Measurements from ENCODE around the gene PCDHGA5.
"Not testable (repeated sequence)": the region's sequence is repeated elsewhere in the genome, so short reads cannot be mapped to it uniquely, and the experiment has no call there.

PCDHGA5 gene

DNA sequence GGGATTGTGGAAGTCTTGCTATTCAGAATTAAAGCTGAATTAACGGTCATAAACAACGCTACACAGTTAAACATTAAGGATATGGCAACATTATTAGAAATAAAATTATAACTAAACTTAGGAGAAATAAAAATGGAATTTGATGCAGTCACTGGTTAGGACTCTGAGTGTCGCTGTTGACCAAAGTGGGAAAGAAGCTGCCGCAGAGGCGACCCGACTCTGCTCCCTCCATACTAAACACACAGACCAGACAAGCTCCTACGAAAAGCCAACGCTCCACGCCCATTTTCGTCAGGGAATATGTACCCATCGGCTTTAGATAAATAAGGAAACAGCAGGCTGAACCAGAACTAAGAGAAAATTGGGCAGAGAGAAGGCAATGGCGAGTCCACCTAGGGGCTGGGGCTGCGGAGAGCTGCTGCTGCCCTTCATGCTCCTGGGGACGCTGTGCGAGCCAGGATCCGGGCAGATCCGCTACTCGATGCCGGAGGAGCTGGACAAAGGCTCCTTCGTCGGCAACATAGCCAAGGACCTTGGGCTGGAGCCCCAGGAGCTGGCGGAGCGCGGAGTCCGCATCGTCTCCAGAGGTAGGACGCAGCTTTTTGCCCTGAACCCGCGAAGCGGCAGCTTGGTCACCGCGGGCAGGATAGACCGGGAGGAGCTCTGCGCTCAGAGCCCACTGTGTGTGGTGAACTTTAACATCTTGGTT, at the start of gene PCDHGA5:
Gene PCDHGA5, plus strand, starts transcription at position 211 of the 709 bp plus-strand sequence. Its CDS starts 169 bp downstream, at position 380.
- no peak for DNase-seq

DNA sequence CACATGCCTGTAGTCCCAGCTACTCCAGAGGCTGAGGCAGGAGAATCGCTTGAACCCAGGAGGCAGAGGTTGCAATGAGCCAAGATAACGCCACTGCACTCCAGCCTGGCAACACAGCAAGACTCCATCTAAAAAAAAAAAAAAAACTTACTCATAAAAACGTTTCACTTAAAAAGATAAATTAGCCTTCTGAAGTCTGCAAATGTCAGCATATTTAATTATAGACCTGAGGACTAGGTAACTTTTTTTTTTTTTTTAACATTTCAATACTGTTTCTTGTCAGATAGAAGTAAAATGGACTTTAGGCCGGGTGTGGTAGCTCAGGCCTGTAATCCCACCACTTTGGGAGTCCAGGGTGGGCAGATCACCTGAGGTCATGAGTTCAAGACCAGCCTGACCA, 47.0 kb upstream of the PCDHGA5 start:
- not testable (repeated sequence) for DNase-seq

DNA sequence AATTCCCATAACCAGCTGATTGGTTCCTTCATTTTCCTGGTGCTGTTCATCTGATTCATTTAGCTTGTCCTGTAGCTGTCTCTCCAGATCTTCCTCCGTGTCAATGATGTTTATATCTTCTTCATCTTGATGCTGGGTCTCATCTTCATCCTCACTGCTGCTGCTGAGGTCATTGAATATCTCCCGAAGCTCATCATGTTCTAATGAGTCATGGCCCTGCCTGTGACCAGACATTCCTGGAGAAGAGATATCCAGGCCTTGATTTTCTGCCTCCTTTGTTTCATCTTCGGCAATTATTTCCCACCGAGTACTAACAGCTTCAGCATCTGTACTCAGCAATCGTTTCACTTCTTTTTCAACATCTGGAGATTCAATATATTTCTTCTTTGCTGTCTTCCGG, 44.8 kb upstream of the PCDHGA5 start:
- DNase-seq, result no peak

DNA sequence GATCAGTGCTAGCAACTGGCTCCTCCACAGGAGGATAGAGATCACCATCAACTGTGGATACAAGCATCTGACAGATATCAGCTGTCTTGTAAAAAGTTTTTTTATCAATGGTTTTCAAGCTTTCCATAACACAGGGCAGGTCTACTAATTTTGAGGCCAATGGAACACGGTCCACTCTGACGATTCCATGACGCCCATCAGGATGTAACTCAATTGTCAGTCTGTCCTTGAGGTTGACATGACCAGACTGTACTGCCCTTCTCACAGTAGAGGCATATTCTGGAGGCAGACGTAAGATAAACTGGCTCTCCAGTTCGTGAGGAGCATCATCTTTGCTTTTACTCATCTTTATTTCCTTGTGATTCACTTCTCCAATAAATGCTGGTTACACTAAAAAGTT, 44.3 kb upstream of the PCDHGA5 start:
- DNase-seq, result no peak

DNA sequence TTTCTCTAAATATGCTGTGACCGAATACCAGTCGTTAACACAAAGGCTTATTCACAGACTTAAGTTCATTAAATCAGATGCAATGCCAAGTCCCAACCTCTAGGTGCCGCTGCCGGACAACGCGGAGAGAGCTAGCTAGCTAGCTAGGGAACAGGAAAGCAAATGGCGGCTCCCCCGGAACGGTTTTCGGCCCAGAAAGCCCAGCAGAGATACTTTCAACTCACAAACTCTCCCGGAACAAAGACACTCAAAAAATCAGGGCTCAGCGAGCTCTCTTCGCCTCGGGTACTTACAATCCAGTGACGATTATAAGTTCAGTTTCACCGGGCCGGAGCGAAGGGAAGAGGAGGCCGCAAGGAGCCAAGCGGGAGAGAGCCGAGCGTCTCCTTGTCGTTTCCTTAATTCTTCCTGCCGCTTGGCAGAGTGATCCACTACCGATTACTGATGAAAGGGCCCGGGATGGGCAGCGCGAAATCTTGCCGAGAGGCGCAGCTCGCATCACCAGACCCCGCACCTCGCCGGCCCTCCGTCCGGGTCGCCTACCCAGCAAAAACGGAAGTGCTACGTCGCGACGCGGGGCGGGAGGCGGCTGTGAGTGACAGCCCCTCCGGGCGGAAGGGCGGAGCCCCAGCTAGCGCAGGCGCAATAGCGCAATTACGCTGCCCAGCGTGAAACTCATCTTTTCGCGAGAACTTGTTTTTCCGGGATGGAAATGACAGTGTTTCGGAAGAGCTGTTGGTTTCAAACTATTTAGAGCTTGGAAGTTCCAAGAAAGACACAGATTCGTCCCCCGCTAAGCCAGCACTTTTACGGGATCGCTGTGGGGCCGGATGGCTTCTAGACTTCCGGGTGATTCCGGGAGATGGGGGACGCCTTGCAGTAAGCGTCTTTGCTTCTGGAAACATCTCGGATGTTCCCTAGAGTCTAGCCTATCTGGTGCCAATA, 43.5 kb upstream of the PCDHGA5 start, which contains the start of gene TAF7:
Gene TAF7, minus strand, starts transcription at position 560 of the 945 bp plus-strand sequence. CDS start 740 bp downstream, outside the sequence.
- DNase-seq, result peak; percentile 92

DNA sequence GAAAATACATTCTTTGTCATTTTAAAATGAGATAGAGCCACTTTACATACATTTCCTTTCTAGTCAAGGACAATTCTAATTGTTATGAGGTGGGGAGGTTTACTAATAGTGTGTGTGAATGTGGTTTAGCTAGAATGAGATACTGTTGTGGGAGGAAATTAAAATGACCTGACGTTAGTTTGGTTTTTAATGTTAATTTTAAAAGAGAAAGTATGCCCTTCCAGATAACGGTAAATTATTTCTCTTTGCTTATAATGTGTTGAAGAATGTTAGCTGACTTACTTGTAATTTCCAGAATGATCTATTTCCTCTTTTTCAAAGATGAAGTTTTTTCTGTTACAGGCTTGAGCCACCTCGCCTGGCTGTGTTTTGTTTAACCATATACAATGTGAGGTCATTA, 41.7 kb upstream of the PCDHGA5 start:
- DNase-seq, result no peak

DNA sequence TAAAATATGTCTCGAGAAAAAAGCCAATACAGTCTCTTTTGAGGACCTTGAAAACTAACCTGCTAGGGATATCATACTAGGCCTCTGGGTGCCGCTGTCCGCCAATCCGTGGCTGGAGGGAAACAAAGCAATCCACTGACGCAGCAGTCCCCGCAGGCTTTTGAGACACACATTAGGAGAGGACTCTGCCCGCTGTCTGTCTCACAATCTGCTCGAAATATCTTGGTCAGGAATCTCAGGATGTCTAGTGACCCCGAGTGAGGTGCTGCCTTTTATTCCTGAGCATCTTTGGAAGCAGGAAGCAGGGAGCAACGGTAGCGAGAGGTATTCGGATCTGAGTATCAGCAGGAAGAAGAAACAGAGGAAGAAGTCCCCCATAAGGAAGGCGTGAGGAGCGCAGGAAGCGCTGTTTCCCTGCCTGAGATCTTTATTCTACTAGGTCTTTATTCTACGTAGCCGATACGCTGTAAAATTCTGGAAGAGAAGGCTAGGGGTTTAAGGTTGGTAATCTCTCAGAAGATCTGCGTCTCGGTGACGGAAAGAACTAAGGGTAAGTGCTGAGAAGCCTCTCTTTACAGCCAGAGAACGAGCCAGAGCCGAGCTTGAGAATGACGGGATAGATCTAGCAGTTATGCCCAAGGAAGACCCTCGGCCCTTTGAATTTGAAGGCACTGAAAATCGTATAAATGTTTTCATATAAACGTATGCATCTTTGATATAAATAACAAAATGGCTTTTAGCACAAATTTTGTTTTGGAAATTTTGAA, 37.7 kb upstream of the PCDHGA5 start:
- DNase-seq, result peak; percentile 46

DNA sequence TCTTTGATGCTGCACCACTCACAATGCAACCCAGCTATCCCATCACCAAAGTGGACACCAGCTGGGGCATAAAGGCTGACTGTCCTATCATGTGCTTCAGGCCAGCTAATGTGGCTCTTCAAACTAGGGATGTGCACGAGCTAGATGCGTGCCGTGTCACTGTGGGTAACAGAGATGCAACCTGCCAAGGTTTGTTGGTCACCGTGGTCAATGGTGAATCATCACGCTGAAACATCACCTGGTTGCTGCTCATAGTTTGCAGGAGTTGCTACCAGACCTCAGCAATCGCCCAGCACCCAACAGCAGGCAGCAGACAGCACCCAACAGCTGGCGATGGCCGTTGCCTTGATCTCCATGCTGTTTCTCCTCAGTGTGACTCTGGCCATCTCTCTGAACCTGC, 35.7 kb upstream of the PCDHGA5 start:
- no peak for DNase-seq

DNA sequence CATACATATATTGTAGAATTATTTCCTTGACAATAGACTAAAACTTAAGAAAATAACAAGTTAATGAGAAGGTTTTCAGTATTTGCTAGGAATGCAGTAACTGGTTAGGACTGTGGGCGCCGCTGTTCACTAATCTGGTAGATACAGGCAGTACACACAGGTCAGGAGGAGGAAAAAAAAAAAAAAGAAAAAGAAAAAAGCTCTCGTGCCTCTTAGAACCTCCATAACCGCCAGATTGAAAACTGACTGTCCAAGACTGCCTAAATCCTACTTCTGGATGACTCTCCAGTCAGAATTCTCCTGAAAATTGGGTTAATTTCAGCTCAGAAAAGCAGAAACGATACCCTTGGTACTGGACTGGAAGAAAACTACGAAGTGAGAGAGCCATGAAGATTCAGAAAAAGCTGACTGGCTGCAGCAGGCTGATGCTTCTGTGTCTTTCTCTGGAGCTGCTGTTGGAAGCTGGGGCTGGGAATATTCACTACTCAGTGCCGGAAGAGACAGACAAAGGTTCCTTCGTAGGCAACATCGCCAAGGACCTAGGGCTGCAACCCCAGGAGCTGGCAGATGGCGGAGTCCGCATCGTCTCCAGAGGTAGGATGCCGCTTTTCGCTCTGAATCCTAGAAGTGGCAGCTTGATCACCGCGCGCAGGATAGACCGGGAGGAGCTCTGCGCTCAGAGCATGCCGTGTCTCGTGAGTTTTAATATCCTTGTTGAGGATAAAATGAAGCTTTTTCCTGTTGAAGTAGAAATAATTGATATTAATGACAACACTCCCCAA, 33.5 kb upstream of the PCDHGA5 start, which contains the start of gene PCDHGA1:
Gene PCDHGA1, plus strand, starts transcription at position 216 of the 782 bp plus-strand sequence.
- DNase-seq, result no peak

DNA sequence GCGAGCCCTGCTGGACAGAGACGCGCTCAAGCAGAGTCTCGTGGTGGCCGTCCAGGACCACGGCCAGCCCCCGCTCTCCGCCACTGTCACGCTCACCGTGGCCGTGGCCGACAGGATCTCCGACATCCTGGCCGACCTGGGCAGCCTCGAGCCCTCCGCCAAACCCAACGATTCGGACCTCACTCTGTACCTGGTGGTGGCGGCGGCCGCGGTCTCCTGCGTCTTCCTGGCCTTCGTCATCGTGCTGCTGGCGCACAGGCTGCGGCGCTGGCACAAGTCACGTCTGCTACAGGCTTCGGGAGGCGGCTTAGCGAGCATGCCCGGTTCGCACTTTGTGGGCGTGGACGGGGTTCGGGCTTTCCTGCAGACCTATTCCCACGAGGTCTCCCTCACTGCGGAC, 31.4 kb upstream of the PCDHGA5 start:
- not testable (repeated sequence) for DNase-seq

DNA sequence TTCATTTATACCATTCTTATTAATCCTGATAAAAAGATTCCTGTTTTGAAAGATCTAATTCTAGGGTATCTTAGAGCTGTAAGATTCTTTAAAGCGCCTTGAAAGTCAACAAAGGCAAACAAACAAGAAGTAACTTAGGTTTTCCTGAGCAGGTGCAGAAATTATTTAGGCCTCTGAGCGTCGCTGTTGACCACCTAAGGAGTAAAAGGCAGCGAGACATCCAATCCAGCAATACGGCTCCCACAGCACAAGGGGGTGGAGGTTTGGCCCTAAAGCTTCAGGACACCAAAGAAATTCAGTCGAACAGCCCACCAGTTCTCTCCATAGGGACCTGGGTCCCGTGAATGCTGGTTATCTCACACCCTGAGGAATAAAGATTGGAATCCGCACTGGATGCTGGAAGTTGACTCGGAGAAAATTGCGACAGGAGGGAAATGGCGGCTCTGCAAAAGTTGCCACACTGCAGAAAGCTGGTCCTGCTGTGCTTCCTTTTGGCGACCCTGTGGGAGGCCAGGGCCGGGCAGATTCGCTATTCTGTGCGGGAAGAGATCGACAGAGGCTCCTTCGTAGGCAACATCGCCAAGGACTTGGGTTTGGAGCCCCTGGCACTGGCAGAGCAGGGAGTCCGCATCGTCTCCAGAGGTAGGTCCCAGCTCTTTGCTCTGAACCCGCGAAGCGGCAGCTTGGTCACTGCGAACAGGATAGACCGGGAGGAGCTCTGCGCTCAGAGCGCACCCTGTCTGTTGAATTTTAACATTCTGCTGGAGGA, 25.2 kb upstream of the PCDHGA5 start, which contains the start of gene PCDHGA2:
Gene PCDHGA2, plus strand, starts transcription at position 223 of the 769 bp plus-strand sequence.
- no peak for DNase-seq

DNA sequence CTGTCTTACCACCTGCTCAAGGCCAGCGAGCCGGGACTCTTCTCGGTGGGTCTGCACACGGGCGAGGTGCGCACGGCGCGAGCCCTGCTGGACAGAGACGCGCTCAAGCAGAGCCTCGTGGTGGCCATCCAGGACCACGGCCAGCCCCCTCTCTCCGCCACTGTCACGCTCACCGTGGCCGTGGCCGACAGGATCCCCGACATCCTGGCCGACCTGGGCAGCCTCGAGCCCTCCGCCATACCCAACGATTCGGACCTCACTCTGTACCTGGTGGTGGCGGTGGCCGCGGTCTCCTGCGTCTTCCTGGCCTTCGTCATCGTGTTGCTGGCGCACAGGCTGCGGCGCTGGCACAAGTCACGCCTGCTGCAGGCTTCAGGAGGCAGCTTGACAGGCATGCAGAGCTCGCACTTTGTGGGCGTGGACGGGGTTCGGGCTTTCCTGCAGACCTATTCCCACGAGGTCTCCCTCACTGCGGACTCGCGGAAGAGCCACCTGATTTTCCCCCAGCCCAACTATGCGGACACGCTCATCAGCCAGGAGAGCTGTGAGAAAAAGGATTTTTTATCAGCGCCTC, 23.1 kb upstream of the PCDHGA5 start:
- DNase-seq, result not testable (repeated sequence)

DNA sequence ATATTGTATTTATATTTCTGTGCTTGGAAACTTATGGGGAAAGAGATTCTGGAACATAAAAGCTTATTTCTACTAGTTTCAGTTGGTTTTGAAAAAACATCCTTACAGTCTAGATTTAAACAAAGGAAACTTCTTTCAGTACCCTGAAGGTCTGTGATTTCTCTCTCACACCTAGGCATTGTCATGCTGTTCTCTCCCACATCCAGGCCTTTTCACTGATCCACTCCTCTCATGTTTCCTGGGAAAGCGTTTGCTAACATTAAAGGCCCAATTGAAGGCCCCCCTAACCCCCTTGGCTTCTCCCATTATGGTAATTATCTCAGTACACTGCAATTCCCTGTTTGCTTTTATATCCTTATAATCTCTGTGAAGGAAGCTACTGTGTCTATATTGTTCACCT, 21.2 kb upstream of the PCDHGA5 start:
- no peak for DNase-seq

DNA sequence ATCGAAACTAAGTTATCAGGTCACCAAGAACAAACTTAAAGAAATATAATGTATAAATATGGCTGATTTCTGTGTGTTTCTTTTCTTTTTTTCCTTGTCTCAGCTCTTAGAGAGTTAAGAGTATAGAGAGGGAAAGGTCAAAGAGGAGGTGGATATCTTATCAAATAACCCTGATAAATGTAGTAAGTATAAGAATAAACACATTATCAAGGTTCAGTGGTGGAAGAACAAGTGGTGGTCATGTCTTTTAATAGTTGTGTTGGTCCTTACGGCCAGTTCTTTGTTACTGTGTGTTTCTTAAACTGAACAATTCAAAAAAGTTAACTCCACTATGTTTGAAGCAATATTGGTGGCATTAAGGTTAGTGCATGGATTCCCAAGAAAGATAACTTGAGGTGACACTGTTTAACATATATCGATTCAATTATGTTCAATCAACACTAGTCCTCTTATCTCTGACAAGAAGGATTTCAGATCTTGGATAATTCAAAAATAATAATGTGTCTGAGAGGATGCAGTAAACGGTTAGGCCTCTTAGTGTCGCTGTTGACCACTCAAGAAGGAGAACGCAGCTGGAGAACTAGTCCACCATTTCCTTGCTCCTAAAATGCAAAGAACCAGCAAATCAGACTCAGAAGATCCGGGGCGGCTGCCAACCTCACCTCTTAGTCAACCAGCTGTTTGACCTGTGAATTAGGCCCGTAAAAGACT, 20.6 kb upstream of the PCDHGA5 start, which contains the start of gene PCDHGA3:
Gene PCDHGA3, plus strand, starts transcription at position 588 of the 711 bp plus-strand sequence. CDS start 205 bp downstream, outside the sequence.
- DNase-seq, result no peak

DNA sequence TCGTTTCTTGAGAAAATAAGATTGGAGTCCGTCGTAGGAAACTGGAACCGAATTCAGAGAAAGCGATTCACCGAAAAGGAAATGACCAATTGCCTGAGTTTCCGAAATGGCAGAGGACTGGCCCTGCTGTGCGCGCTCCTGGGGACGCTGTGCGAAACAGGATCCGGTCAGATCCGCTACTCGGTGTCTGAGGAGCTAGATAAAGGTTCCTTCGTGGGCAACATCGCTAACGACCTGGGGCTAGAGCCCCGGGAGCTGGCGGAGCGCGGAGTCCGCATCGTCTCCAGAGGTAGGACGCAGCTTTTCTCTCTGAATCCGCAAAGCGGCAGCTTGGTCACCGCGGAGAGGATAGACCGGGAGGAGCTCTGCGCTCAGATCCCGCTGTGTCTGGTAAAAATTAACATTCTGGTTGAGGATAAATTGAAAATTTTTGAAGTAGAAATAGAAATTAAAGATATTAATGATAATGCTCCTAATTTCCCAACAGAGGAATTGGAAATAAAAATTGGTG, 20.0 kb upstream of the PCDHGA5 start:
- no peak for DNase-seq

DNA sequence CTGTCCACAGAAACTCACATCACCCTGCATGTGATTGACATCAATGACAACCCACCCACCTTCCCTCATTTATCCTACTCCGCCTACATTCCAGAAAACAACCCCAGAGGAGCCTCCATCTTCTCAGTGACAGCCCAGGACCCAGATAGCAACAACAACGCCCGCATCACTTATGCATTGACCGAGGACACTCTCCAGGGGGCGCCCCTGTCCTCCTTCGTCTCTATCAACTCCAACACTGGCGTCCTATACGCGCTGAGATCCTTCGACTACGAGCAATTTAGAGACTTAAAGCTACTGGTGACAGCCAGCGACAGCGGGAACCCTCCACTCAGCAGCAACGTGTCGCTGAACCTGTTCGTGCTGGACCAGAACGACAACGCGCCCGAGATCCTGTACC, 18.6 kb upstream of the PCDHGA5 start:
- DNase-seq, result no peak

DNA sequence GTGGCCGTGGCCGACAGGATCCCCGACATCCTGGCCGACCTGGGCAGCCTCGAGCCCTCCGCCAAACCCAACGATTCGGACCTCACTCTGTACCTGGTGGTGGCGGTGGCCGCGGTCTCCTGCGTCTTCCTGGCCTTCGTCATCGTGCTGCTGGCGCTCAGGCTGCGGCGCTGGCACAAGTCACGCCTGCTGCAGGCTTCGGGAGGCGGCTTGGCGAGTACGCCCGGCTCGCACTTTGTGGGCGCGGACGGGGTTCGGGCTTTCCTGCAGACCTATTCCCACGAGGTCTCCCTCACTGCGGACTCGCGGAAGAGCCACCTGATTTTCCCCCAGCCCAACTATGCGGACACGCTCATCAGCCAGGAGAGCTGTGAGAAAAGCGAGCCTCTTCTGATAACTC, 17.9 kb upstream of the PCDHGA5 start:
- DNase-seq, result not testable (repeated sequence)

DNA sequence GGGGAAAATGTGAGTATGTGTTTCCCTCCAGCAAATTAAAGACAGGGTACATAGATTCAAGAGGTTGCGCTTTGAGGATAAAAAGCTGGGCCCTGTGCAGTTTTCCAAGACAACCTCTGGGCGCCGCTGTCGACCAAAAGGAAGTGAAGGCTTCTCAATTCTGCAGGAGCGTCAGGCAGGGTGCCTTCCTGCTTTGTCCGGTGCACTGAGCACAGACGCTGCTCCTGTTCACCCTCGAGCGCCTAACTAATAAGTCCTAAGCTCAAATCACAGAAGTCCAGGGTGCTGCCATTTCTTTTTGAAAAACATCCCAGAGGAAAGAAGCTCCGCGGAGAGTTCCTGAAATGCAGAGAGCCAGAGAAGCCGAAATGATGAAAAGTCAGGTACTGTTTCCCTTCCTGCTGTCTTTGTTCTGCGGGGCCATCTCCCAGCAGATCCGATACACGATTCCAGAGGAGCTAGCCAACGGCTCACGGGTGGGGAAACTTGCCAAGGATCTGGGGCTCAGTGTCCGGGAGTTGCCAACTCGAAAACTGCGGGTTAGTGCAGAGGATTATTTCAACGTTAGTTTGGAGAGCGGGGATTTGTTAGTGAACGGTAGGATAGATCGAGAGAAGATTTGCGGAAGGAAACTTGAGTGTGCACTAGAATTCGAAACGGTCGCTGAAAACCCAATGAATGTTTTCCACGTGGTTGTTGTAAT, 13.9 kb upstream of the PCDHGA5 start, which contains the start of gene PCDHGB1:
Gene PCDHGB1, plus strand, starts transcription at position 183 of the 703 bp plus-strand sequence. Its CDS starts 162 bp downstream, at position 345.
- DNase-seq, result no peak

DNA sequence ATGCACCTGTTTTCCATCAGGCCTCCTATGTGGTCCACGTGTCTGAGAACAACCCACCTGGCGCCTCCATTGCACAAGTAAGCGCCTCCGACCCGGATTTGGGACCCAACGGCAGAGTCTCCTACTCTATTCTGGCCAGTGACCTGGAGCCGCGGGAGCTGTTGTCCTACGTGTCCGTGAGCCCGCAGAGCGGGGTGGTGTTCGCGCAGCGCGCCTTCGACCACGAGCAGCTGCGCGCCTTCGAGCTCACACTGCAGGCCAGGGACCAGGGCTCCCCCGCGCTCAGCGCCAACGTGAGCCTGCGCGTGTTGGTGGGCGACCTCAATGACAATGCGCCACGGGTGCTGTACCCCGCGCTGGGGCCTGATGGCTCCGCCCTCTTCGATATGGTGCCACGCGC, 12.4 kb upstream of the PCDHGA5 start:
- no peak for DNase-seq
